NT2/D1 (cell line): ENCODE measurements around the gene ATR.

Experiments used
- SUZ12 ChIP-seq: IDR thresholded peaks from 2 replicates; pipeline ENCODE4 v1.6.1; 2011; ENCODE audit not compliant: insufficient read length, insufficient read depth; ENCODE audit errors: extremely low read depth
- YY1 ChIP-seq: IDR thresholded peaks from 2 replicates; pipeline ENCODE4 v1.6.1; 2011; ENCODE audit not compliant: insufficient read length, insufficient read depth
- ZNF274 ChIP-seq: IDR thresholded peaks from 2 replicates; pipeline ENCODE4 v1.6.1; 2011; ENCODE audit warnings: mild to moderate bottlenecking, low read depth, low read length

DNA sequence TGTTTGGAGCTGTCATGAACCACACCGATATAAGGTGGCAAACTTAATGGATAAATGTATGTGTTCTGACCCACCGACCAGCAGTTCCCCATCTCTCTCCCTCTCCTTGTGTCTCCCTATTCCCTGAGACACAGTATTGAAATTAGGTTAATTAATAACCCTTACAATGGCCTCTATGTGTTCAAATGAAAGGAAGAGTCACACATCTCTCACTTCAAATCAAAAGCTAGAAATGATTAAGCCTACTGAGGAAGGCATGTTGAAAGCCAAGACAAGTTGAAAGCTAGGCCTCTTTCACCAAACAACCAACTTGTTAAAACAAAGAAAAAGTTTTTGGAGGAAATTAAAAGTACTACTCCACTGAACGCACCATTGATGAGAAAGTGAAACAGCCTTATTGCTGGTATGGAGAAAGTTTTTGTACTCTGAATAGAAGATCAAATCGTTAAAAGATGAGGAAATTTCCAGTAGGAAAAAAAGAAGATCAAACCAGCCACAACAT, 15.0 kb downstream of the ATR start:
- TF ChIP-seq YY1 (no peak), SUZ12 (no peak), ZNF274 (no peak)
